Loucy (cell line): ENCODE measurements around the gene TAPBP.
A peak's percentile ranks its signal among the peaks of the same experiment; 100 is the strongest.

ENCODE experiments used
- H2AFZ ChIP-seq: fragments of 200-600 bp; sonication (generic); 2 replicates; pipeline ENCODE4 v1.6.0; 2016; ENCODE audit warnings: antibody characterized with exemption, mild to moderate bottlenecking, low read length, moderate library complexity
- H3F3A ChIP-seq: fragments of 200-600 bp; 2 replicates; pipeline ENCODE4 v1.6.0; 2016; ENCODE audit warnings: antibody characterized with exemption, low read depth, mild to moderate bottlenecking
- H3K27me3 ChIP-seq: fragments of 200-600 bp; sonication (generic); 2 replicates; pipeline ENCODE4 v1.6.1; 2014; ENCODE audit warnings: low read length, mild to moderate bottlenecking; ENCODE audit not compliant: insufficient read depth, poor library complexity, severe bottlenecking
- H3K36me3 ChIP-seq: fragments of 200-600 bp; sonication (generic); 2 replicates; pipeline ENCODE4 v1.6.1; 2016; ENCODE audit warnings: low read length; ENCODE audit not compliant: insufficient read depth
- H3K4me1 ChIP-seq: fragments of 200-600 bp; sonication (generic); 2 replicates; pipeline ENCODE4 v1.5.1; 2014; ENCODE audit warnings: low read length, mild to moderate bottlenecking; ENCODE audit not compliant: insufficient read depth, poor library complexity, severe bottlenecking
- H3K4me2 ChIP-seq: fragments of 200-600 bp; sonication (generic); 2 replicates; pipeline ENCODE4 v1.6.0; 2014; ENCODE audit warnings: antibody characterized with exemption, low read length, low read depth, mild to moderate bottlenecking; ENCODE audit not compliant: poor library complexity, severe bottlenecking
- H3K4me3 ChIP-seq: fragments of 200-600 bp; sonication (generic); 2 replicates; pipeline ENCODE4 v1.5.1; 2014; ENCODE audit warnings: low read length, mild to moderate bottlenecking, mixed read lengths; ENCODE audit not compliant: poor library complexity, severe bottlenecking
- H3K79me2 ChIP-seq: fragments of 200-600 bp; sonication (generic); 2 replicates; pipeline ENCODE4 v1.6.1; 2014; ENCODE audit warnings: low read length; ENCODE audit not compliant: insufficient read depth
- H3K9ac ChIP-seq: fragments of 200-600 bp; sonication (generic); 2 replicates; pipeline ENCODE4 v1.6.0; 2014; ENCODE audit warnings: mild to moderate bottlenecking, low read depth, low read length, moderate library complexity; ENCODE audit not compliant: poor library complexity, severe bottlenecking
- H3K9me2 ChIP-seq: fragments of 200-600 bp; sonication (generic); replicated peaks from 2 replicates; pipeline ENCODE4 v1.6.1; 2016; ENCODE audit warnings: low read depth, low read length, mixed read lengths
- H3K9me3 ChIP-seq: fragments of 200-600 bp; sonication (generic); 2 replicates; pipeline ENCODE4 v1.6.1; 2014; ENCODE audit warnings: mild to moderate bottlenecking, antibody characterized with exemption, low read length, low read depth; ENCODE audit not compliant: insufficient read depth
- H4K20me1 ChIP-seq: fragments of 200-600 bp; sonication (generic); 2 replicates; pipeline ENCODE4 v1.6.0; 2014; ENCODE audit warnings: antibody characterized with exemption, low read length, mild to moderate bottlenecking; ENCODE audit not compliant: insufficient read depth, poor library complexity, severe bottlenecking
- CTCF ChIP-seq: fragments of 200-600 bp; sonication (generic); conservative IDR thresholded peaks from 2 replicates; pipeline ENCODE4 v1.5.1; 2014; ENCODE audit warnings: mild to moderate bottlenecking, antibody characterized with exemption, low read length
- EZH2phosphoT487 ChIP-seq: fragments of 200-600 bp; IDR thresholded peaks from 2 replicates; pipeline ENCODE4 v1.6.1; 2018; ENCODE audit warnings: antibody characterized with exemption, mild to moderate bottlenecking, moderate library complexity, borderline replicate concordance

Gene TAPBP

GRCh38 chr6:33312361-33313104 is 1.3 kb downstream of the TAPBP start:
- no peak for TF ChIP-seq EZH2phosphoT487
- no peak for TF ChIP-seq CTCF
- Histone ChIP-seq H3K9ac (peak overlapping the region; percentile 93), H3K4me2 (peak overlapping the region; percentile 95), H3K9me2 (no peaks in the 10 kb centered on the region), H3K79me2 (peaks cover 72% of the 10 kb centered on the region), H4K20me1 (peaks cover 35% of the 10 kb centered on the region), H3F3A (no peaks in the 10 kb centered on the region), H3K4me1 (peaks cover 24% of the 10 kb centered on the region), H3K36me3 (no peaks in the 10 kb centered on the region), H2AFZ (no peak overlapping the region), H3K27me3 (no peaks in the 10 kb centered on the region), H3K4me3 (peak overlapping the region; percentile 94), H3K9me3 (no peaks in the 10 kb centered on the region)

GRCh38 chr6:33306356-33306755 is 7.5 kb downstream of the TAPBP start:
- Histone ChIP-seq H3K36me3 (peaks cover 16% of the 10 kb centered on the region; the same call in 1 of the 2 replicates), H3K4me3 (no peak overlapping the region), H3K9me3 (no peaks in the 10 kb centered on the region), H4K20me1 (peaks cover 13% of the 10 kb centered on the region), H3K4me1 (no peaks in the 10 kb centered on the region), H3F3A (no peaks in the 10 kb centered on the region), H3K4me2 (no peak overlapping the region), H3K9ac (no peak overlapping the region), H3K27me3 (no peaks in the 10 kb centered on the region), H3K9me2 (no peaks in the 10 kb centered on the region), H2AFZ (no peak overlapping the region), H3K79me2 (peaks cover 50% of the 10 kb centered on the region; the same call in 1 of the 2 replicates)
- no peak for TF ChIP-seq CTCF
- no peak for TF ChIP-seq EZH2phosphoT487

GRCh38 chr6:33305052-33305451 is 8.8 kb downstream of the TAPBP start:
- peaks cover 52% of the 10 kb centered on the region for H3K79me2 ChIP-seq

More at GRCh38 chr6:33305052-33305451, 8.8 kb downstream of the TAPBP start:
- no peak overlapping the region for H3K4me3 ChIP-seq
- TF ChIP-seq CTCF (no peak), EZH2phosphoT487 (no peak)
- no peaks in the 10 kb centered on the region for H3K27me3 ChIP-seq
- H3K9ac ChIP-seq = no peak overlapping the region
- no peak overlapping the region for H3K4me2 ChIP-seq
- peaks cover 16% of the 10 kb centered on the region; the same call in 1 of the 2 replicates for H3K36me3 ChIP-seq
- H3K9me2 ChIP-seq = no peaks in the 10 kb centered on the region
- no peaks in the 10 kb centered on the region for H3K9me3 ChIP-seq
- H3K4me1 ChIP-seq = peaks cover under 1% of the 10 kb centered on the region
- H3F3A ChIP-seq = 0 out of 2 replicates have a peak, but pooled peaks cover under 1% of the 10 kb centered on the region
- peaks cover 8% of the 10 kb centered on the region for H4K20me1 ChIP-seq
- H2AFZ ChIP-seq = no peak overlapping the region
